Kidney glomerular epithelial cell (primary cell): Measurements from ENCODE around the gene ART5.
"Not testable (repeated sequence)": the region's sequence is repeated elsewhere in the genome, so short reads cannot be mapped to it uniquely, and the experiment has no call there.

Source experiments
- DNase-seq: peaks from one replicate; lab custom pipeline; 2025; lab: John Stamatoyannopoulos, UW

The ART5 gene

DNA sequence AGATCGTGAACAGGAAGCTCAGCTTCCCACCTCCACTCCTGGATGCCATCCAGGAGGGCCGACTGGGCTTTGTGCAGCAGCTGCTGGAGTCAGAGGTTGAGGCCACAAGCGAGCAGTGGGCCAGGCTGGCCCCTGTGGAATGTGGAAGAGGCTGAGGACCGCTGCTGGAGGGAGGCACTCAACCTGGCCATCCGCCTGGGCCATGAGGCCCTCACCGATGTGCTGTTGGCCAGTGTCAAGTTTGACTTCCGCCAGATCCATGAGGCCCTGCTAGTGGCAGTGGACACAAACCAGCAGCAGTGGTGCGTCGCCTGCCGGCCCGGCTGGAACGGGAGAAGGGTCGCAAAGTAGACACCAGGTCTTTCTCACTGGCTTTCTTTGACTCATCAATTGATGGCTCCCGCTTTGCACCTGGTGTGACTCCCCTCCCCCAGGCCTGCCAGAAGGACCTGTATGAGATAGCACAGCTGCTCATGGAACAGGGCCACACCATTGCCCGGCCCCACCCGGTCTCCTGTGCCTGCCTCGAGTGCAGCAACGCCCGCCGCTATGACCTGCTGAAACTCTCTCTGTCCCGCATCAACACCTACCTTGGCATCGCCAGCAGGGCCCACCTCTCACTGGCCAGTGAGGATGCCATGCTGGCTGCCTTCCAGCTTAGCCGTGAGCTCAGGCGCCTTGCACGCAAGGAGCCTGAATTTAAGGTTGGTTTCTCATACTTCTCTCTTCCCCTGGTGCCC, 24.9 kb downstream of the ART5 start:
- DNase-seq: no peak

DNA sequence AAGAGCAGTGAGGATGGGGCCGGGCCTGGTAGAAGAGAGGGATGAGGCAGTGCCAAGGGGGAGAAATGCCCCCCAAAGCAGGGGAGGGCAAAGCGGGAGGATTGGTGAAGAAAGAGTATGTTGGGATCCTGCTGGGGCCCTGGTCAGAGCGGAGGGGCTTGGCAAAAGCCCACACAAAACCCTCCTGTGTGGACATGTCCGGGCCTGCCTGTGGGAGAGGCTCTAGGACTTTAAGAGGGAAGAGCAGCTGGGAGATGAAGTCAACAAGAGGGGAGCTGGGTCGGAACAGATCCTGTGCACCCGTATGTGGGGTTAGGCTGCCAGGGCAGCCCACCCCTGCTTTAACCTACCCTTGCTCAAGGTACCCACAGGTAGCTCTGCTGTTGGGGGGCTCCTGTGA, 25.8 kb downstream of the ART5 start:
- no peak for DNase-seq

DNA sequence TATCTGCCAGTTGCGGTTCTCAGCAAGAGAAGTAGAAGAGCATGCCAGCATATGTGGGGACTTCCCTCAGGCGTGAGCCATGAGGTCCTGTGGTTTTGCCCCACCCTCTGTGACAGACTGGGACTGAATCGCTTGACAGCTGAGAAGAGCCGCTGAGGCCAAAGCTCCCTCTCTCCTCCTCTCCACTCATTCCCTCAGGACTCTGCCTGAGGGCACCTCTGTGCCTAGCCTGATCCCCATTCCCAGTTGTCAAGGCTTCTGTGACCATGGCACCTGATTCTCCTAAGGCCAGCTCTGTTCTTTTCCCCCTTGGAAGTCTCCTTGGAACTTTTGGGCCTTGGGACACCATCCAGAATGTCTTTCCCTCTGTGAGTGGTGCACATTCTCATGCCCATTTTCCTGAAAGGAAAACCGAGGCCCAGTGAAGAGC, 27.0 kb downstream of the ART5 start:
- DNase-seq: no peak

DNA sequence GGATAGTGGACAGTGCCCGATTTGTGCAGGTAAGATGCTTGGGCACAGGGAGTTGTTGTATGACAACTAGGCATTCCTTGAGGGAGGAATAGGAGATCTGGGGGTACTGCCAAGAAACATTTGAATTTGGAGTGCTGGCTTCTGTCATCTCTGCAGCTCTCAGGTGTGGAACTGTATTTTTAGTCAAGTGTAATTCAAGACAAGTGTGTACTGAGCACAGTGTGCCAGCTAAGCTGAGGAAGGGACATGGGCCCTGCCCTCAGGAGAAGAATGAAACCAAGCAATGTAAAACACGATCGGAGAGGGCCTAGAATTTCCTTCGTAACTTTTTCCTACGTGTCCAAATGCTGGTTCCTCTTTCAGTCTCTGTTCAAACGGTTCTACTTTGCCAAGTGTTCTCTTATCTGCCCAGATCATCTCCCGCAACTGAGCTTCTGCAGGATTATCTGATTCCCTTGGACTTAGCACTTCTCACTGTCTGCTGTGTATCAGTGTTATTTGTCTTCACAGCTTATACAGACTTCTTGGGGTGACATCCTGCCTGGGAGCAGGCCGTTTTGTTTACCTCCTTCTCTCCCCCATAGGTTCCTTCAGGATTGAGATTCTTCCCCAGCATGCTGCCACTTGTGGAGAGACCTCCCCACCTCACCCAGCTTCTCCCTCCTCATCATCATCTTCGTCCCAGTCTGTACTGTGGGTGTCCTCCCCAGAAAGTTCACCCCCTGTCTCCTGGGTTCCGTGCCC, 27.6 kb downstream of the ART5 start:
- DNase-seq: no peak

DNA sequence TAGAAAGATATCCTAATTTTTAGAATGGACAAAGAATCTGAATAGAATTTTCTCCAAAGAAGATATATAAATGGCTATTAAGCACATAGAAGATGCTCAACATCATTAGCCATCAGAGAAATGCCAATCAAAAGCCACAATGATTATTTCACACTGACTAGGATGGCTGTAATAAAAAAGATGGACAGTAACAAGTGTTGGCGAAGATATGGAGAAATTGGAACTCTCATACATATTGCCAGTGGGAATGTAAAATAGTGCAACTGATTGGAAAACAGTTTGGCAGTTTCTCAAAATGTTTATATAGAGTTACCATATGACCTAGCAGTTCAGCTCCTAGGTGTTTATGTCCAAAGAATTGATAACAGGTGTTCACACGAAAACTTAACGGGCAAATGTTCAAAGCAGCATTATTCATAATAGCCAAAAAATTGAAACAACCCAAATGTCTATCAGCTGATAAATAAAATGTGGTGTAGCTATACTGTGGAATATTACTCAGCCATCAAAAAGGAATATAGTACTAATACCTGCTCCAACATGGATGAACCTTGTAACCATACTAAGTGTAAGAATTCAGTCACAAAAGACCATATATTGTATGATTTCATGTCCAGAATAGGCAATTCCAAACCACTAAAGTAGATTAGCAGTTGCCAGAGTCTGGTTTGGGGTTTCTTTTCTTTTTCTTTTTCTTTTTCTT, 29.7 kb downstream of the ART5 start:
- DNase-seq: no peak

DNA sequence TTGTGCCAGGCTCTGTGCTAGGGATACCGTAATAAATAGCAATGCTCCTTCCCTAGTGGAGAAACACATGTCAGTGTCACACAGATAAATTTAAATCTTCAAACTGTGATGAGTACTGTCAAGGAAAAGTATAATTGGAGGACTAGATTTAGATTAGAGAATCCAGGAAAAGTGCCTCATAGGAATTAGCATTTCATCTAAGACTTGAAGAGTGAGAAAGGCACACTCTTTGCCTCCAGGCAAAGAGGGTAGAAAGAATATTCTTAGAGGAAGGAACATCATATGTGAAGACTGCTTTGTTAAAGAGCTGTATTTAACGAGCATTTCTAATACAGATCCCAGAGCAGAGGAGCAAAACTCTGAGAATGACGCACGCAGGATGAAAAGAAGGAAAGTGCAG, 30.9 kb downstream of the ART5 start:
- no peak for DNase-seq

DNA sequence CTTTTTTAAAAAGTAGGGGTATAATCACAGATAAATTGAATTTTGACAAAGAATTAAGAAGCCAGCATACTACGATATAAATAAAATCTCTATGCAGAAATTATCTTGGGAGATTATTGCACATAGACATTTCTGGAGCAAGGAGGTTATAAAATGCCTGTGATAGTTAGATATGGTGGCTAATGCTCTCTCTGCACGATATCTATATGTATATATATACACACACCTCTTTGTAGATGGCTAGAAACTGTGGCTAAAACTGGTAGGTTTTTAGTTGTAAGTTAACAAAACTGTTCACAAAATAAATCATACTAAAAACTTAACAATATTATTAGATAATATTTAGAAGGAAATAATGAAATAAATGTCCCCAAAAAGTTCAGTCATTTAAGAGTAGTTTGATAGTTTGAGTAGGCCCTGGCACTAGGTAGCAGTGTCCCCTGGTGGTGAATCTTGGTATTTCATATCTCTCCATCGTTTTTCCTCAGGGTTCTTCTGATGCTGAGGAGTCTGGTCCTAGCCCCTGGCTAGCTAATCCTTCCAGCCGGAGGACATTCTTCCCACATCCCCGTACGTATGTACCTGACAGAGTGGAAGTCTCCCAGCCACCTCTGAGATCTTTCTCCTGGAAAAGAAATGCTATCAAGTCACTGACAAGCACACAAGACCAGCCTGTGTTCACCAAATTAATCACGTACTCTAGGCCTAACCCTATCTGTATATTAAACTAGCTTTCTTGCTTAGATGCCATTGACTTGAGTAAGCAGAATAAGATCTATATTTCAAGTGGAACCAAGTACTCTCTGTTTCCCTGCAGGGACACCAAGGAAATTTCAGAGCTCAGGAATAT, 32.2 kb downstream of the ART5 start:
- DNase-seq: peak; percentile 12

DNA sequence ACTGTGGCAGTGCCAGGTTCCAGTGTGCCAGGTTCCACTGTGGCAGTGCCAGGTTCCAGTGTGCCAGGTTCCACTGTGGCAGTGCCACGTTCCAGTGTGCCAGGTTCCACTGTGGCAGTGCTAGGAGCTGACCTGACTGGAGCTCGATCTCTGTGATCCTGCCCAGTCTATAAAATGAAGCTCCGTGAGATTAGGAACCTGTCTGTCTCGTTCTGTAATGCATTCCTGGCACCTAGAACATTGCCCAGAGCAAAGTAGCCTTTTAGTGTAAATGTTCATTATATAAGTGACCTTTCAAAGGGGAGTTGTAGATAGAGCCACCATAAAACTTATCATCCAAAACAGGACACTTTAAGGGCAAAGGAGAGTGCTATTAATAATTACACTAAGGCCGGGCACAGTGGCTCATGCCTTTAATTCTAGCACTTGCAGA, 36.0 kb downstream of the ART5 start:
- DNase-seq: no peak

DNA sequence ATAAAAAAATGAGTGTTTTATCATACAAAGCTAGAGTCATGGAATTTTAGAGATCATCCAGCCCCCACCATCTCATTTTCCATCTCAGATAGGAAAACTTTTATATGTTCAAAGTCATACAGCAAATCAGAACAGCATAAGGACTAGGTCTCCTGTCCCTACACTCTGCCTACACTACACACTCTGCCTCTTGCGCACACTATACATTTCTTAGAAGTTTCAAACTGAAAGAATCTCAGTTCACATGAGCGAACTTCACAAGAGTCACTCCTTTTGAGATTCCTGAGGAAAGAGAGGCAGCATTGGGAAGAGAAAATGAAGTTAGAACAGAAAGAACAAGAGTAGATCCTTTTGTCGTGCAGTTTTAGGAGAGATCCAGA, 36.5 kb downstream of the ART5 start:
- DNase-seq: no peak

DNA sequence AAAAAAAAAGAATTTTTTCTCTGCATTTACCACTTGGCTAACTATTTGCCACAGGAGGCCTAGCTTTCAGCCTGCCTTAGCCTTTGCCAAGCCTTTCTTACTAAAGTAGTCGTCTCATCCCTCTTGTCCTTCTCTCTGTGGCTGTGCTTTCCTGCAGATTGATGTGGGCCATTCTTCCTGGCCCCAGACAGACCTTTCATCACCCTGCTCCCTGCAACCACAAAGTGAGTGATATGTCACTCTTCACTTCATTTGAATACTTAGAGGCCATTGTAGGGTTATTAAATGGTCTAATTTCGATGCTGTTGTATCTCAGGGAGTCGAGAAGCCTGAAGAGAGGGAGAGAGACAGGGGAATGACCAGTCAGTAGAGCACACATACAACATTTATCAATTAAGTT, 37.6 kb downstream of the ART5 start:
- DNase-seq: no peak

DNA sequence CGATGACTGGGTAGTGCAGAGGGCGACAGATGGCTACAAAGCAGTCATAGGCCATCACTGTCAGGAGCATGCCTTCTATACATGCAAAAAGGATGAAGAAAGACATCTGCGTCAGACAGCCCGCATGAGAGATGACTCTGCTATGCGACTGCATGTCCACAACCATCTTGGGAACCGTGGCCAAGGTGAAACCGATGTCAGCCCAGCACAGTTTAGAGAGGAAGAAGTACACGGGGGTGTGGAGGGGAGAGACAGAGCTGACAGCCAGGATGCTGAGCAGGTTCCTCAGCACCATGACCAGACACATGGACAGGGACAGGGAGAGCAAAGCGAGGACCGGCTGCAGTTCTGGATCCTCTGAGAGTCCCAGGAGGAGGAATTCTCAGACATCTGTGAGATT, 41.6 kb downstream of the ART5 start:
- DNase-seq: not testable (repeated sequence)

DNA sequence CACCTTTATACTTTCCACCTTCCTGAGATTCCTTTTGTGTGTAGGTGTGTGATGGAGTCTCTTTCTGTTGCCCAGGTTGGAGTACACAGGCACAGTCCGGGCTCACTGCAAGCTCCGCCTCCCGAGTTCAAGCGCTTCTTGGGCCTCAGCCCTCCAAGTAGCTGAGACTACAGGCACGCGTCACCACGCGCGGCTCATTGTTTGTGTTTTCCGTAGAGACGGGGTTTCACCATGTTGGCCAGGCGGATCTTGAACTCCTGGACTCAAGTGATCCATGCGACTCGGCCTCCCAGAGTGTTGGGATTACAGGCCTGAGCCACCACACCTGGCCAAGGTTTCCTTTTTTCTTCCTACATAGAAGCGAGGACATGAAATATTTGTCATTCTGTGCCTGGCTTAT, 44.0 kb downstream of the ART5 start:
- DNase-seq: not testable (repeated sequence)

DNA sequence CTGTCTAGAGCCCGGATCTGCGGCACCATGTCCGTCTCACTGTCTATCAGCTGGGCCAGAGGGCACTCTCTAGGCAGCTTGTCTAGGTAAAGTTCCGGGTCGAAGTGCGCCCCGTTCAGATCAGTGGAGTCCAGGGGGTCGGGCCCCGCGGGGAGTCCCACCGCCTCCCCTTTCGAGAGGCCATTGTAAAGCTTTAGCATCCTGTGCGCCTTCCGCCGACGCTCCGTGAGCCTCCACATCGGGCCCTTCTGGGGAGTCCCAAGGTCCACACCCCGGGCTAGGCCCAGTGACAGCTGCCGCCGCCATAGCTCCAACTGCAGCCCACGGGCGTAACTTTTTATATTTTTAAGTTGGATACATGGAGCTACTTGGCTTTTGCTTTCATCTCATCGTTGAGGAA, 50.5 kb downstream of the ART5 start:
- not testable (repeated sequence) for DNase-seq

DNA sequence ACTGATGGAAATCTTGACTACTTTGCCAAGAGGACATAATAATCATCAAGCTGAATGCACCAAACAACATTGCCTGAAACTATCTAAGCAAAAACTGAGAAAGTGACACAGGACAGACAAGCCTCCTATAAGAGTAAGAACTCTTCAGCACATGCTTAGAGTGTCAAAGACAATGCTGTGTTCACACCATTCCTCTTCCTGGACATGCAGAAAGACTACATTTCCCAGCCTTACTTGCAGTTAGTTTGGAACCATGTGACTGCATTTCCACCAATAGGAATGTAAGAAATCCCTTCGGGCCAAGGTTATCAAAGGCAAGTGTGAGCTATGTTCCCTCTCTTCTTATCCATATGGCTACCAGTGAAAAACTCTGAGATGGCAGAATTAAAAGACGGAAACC, 51.6 kb downstream of the ART5 start:
- DNase-seq: not testable (repeated sequence)

DNA sequence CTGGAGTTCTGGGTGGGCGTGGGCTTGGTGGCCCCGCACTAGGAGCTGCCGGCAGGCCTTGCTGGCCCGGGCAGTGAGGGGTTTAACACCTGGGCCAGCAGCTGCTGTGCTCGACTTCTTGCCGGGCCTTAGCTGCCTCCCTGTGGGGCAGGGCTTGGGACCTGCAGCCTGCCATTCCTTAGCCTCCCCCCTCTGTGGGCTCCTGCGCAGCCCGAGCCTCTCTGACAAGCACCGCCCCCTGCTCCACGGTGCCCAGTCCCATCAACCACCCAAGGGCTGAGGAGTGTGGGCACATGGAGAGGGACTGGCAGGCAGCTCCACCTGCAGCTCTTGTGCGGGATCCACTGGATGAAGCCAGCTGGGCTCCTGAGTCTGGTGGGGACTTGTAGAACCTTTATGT, 53.0 kb downstream of the ART5 start:
- DNase-seq: not testable (repeated sequence)
